Skin of body (tissue), 2 donors: ENCODE results near the gene ZCCHC3. TPM values are rescaled to one million over a fixed set of nuclear protein-coding genes. Genes with fewer than 3 reads are reported as not detected.

Experiments
- DNase-seq: peaks from one replicate; lab custom pipeline; 2025; lab: John Stamatoyannopoulos, UW
- total RNA-seq: library from RNA; depleted of rRNA; stranded (reverse); fragments of >200 nt; gene quantifications from one replicate; pipeline ENCODE4 v1.2.3, GENCODE V29; 2014

ZCCHC3 gene
- total RNA-seq, 1 donor from 2014 or later, result 20.7 TPM

GRCh38 chr20:284172-284571 lies 13.2 kb upstream of the ZCCHC3 start:
- no peak for DNase-seq

GRCh38 chr20:286508-286907 lies 10.9 kb upstream of the ZCCHC3 start:
- no peak for DNase-seq

GRCh38 chr20:288956-289692 lies 8.2 kb upstream of the ZCCHC3 start:
- no peak for DNase-seq

- no peak for DNase-seq
These were observed 7.7 kb upstream of the ZCCHC3 start for GRCh38 chr20:289693-290083.

GRCh38 chr20:290084-290831 lies 7.1 kb upstream of the ZCCHC3 start, which contains the start of gene C20orf96:
C20orf96 (minus strand) TSS chr20:290750; CDS start chr20:290610, 140 bp downstream.
- peak; percentile 94 for DNase-seq

GRCh38 chr20:294602-295001 lies 2.8 kb upstream of the ZCCHC3 start:
- no peak for DNase-seq

- DNase-seq, result no peak
These were observed 1.6 kb upstream of the ZCCHC3 start for GRCh38 chr20:295804-296203.

- DNase-seq, result no peak
These were observed 780 bp downstream of the ZCCHC3 start for GRCh38 chr20:297925-298775.

- no peak for DNase-seq
These were observed 1.5 kb downstream of the ZCCHC3 start for GRCh38 chr20:298776-299391.

GRCh38 chr20:300345-300990 lies 3.1 kb downstream of the ZCCHC3 start:
- no peak for DNase-seq

GRCh38 chr20:301886-302848 lies 4.8 kb downstream of the ZCCHC3 start:
- DNase-seq, result no peak

GRCh38 chr20:305745-306144 lies 8.4 kb downstream of the ZCCHC3 start:
- no peak for DNase-seq

GRCh38 chr20:308427-309038 lies 11.2 kb downstream of the ZCCHC3 start:
- no peak for DNase-seq

- DNase-seq, result peak; percentile 79
These were observed 12.0 kb downstream of the ZCCHC3 start for GRCh38 chr20:309306-309840.

GRCh38 chr20:309841-310644 lies 12.7 kb downstream of the ZCCHC3 start:
- peak; percentile 100 for DNase-seq

- no peak for DNase-seq
These were observed 13.3 kb downstream of the ZCCHC3 start for GRCh38 chr20:310645-311044.

- DNase-seq, result no peak
These were observed 14.2 kb downstream of the ZCCHC3 start for GRCh38 chr20:311609-312008.

GRCh38 chr20:312067-312466 lies 14.7 kb downstream of the ZCCHC3 start:
- no peak for DNase-seq
